Stimulated activated CD4-positive, alpha-beta T cell treated with anti-CD3 and anti-CD28 coated beads, Interleukin-15, amount 100 ng/mL, for 1 hour (primary cell): Measurements from ENCODE around the gene PTGDS.

Experiments
- DNase-seq, 2 donors: peaks; one replicate each; pipeline ENCODE4 v3.0.0-alpha.2; 2020; ENCODE audit warnings: low read depth in 1 of 2, low spot score in 1 of 2

The PTGDS gene

DNA sequence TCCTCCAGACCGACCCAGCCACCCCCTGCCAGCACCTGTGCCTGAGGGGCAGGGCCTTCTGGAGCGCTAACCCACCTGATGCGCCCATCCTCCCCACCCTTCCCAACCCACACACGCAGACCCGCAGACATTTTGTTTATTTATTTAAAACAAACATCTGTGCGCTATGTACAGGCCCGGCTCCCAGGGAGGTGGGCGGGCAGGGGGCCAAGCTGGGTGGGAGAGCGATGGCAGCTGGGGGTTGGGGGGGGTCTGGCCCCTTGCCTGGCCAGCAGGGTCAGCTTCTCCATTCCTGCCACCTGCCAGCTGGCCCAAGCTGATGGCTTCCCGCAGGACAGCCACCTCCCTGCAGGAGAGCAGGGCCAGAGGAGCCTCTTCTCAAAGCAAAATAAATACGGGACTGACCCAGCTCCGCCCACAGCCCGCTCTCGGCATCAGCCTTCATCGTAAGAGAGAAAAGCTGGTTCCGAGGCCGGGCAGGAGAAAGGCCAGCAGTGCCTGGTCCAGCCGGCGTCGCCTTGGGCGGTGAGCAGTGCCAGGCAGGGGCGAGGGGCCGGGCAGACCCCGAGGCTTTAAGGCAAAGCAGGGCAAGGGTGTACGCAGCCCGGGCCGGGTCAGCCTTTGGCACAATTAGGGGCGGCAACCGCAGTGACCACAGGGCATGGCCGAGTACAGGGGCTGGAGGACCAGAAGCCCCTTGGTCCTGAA lies 30.0 kb downstream of the PTGDS start:
- no peak for DNase-seq

DNA sequence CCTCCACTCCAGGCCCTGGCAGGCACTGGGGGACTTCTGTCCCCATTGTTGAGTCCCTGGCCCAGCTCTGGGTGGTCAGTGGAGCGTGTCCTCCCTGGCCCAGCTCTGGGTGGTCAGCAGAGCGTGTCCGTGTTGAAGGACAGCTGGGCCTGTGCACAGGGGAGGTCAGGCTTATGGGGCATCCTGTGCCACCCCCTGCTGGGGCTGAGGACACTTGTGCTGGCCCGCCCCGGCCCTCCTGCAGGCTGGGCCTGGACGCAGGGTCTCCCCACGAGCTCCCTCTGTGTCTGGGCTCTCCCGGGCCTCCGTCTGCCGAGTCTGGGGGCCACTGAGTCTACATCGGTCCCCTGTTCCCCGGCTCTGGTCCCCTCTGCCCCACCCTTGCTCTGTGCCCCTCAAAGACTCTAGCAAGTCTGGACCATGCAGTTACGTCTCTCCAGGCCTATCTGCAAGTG lies 30.5 kb downstream of the PTGDS start:
- DNase-seq: no peak

DNA sequence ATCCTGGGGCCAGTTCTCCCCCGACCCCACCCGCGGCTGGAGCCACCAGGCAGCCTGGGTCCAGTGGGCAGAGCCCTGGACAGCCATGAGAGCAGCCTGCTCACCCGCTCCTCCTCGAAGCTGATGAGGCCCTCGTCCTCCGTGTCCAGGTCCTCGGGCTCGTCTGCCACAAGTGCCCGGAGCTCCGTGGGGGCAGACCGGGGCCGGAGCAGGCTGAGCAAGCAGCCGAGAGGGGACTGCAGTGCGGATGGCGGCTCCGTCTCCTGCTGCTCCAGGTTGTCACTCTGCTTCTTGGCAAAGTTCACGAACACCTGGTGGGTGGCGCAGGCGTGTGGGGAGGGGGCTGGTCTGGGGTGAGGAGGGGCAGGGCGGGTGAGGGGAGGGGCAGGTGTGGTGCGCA lies 31.0 kb downstream of the PTGDS start:
- no peak for DNase-seq

DNA sequence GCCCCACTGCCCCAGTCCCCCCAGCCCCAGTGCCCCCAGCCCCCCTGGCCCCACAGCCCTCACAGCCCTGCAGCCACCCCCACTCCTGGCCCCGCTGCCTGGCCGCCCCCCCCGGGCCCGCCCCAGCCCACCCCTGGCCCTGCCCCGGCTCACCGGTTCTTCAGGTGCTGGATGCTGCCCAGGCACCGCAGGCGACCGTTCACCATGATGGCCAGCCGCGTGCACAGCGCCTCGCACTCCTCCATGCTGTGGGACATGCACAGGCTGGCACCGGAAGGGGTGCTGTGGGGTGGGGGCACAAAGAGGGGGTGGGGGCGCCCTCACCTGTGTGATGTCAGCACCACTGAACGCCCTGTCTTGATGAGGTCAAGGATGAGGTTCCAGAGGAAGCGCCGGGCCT lies 31.9 kb downstream of the PTGDS start:
- DNase-seq: no peak

DNA sequence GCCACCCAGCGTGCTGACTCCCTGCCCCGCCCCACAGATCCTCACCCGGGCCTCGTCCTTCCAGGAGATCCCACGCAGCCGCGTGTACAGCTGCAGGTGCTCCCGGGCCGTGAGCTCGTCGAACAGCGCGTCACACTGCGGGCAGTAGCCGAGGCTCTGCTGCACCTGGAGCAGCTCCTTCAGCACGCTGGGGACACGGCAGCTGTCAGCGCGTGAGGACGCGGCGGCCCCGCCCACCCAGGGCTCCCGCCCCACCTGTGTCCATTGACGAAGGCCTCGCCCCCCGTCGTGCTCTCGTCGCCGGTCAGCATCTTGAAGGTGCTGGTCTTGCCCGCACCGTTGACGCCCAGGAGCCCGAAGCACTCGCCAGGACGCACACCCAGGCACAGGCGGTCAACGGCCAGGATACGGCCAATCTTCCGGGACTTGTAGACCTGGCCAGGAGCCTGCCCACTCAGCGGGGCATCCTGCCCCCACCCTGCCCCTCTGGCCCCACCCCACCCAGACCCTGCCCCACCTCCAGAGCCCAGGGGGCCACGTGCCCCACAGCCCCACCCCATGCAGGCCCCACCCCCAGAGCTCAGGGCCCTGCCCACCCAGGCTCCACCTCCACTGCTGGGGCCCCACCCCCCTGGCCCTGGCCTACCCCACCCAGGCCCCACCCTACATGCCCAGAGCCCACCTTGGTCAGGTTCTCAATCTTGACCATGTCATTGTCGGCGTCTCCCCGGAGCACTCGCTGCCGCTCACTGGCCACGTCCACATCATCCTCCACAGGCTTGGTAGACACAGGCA lies 32.8 kb downstream of the PTGDS start:
- DNase-seq: no peak

DNA sequence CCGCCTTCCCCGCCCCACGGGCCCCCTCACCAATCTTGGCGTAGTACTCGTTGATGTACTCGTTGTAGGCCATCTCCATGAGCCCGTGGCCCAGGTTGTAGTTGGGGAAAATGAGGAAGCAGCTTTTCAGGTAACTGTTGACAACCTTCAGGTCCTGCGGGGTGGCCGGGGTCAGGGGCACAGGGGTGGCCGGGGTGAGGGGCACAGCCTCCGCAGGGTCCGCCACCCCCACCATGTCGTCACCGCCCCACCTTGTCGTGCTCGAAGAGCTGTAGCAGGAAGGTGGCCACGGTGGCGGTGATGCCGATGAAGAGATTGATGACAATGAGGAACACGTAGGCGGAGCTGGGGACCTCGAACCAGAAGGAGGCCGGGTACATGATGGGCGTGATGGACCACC lies 33.9 kb downstream of the PTGDS start:
- DNase-seq: no peak

DNA sequence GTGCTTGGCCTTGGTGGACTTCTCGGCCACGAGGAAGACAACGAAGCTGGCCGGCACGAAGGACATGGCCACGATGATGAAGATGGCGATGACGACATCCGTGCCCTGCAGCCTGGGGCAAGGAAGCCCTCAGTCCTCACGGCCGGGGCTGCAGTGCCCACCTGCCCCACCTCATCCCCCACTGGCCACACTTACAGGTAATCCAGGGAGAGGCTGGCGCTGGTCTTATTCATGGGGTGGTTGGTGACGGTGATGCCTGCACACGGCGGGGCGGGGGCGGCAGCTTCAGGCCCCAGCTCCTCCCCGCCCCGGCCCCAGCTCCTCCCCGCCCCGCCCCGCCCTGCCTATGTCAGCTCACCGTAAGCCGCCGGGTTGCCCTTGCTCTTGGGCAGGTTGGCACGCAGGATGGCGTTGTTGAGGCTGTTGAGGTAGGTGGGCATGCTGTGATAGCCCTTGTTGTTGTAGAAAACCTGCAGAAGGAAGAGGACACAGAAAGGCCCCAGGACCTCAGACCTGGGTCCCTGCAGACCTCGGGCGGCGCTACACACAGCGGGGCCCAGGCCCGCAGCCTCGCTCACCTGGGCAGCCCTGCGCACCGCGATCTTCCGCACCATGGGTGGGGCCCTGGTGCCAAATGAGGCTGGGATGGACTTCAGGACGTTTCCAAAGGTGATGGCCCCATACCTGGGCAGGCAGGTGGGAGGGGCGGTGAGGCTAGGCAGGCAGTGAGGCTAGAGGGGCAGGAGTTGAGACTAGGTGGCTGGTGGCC lies 34.8 kb downstream of the PTGDS start:
- DNase-seq: no peak

DNA sequence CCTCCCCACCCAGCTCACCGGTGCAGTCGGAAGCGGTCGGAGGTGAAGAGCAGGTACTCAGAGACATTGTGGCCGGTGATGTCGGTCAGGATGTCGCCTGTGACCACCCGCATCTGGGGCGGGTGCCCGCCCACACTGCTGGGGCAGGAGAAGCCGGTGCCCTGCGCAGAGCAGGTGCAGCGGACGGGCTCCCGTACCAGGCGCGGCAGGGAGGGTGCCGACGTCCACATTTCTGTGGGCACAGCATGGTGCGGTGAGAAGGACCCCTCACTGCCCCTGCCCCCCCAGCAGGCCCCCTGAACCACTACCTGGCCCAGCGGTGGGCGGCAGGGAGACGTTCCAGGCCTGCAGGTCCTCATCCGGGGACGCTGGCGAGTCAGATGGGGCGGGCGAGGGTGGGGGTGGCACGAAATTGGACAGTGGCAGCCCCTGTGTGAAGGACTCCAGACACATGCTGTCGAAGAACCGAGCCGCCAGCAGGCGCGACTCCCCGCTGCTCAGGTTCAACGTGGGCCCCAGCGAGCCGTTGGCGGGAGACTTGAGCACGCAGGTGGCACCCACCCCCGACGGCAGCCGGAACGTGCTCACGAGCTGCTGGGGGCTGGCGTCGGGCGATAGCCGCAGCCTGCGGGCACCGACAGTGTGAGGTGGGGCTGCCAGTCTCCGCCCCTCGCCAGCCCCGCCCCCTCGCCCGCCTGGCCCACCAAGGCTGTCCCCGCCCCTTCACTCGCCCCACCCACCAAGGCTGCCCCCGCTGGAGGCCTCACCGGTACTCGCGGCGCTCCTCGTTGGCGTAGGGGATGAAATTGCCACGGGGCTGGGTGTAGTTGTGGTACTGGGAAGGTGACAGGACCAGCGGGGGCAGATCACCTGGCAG lies 35.6 kb downstream of the PTGDS start:
- DNase-seq: no peak

DNA sequence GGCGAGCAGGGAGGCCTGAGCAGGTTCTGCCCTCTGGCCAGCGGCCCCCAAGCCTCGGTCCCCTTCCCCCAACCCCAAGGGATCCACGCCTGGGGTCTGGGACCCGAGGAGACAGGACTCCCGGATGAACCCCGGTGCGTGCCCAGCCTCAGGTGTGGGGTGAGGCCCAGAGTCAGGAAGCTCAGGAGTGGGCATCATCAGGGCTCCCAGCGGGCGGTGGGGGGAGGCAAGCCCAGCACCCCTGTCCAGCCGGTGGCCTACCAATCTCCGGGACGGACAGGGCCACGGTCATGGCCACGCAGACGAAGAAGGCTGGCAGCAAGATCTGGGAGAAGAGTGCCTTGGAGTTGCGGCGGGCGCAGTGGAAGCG lies 36.3 kb downstream of the PTGDS start:
- no peak for DNase-seq

DNA sequence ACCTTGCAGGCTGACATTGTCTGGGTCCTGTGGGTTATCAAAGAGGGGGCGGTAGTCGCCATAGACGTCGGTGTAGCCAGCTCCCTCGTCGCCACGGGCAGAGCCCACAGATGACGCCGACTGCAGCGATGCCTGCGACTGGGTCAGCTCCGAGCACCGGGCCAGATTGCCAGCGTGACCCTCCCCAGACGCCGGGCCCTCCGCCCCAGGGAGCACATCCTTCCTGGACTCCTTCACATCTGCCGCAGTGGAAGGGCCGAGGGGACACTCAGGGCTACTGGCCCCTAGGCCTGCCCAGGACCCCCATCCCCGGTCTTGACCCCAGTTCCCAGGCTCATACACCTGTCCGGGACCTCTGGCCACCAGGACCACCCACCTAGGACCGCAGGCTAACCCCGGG lies 36.9 kb downstream of the PTGDS start:
- DNase-seq: no peak

DNA sequence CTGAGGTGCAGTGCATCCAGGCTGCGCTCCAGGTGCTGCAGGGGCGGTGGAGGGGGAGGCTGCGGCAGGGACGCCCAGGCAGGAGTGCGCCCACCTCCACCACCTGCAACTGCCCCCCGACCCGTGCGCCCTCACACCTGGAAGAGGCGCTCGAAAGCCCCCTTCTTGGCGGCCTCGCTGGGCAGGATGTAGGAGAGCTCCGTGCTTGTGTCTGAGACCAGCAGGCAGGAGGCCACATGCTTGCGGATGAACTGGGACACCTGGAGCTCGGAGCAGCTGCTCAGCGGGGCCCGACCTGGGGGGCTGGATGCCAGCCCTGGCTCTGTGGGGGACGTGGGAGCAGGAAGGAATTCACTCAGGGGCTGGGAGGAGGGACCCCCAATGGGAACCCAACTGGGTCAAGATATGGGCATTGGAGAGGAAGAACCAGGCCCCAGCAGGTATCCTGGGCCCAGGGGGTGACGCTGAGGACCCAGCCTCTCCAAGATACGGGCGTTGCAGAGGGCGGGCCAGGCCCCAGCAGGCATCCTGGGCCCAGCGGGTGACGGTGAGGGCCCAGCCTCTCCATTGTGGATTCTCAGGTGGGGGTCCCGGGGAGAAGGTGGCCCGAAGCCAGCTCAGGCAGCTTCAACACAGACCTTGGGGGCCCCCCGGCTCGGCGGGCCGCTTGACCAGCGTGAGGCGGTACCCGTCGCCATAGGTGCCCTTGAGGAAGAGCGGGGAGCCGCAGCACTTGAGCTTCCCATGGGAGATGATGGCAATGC lies 37.7 kb downstream of the PTGDS start:
- no peak for DNase-seq

DNA sequence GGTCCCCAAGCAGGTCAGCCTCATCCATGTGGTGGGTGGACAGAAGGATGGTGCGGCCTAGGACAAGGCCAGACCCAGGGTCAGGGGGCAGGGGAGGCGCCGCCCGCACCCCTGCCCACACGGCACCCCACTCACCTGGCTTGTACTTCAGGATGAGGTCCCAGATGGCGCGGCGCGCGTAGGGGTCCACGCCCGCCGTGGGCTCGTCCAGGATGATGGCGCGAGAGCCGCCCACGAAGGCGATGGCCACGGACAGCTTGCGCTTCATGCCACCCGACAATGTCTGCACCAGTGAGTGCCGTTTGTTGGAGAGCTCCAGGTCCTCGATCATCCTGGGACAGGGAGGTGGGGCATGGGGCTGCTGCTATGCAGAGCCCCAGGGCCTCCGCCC lies 38.2 kb downstream of the PTGDS start:
- no peak for DNase-seq

DNA sequence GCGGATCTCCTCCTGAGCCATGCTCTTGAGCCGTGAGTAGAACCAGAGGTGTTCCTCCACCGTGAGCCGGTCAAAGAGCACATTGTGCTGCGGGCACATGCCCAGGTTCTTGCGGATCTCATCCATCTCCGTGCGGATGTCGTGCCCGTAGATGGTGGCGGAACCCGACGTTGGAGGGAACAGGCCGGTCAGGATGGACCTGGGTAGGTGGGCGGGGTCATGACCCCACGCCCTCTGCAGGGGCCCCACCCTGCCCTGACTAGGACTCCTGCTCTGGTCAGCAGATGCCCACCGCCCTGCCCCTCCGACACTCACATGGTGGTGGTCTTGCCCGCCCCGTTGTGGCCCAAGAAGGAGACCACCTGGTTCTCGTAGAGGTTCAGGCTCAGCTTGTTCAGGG lies 38.7 kb downstream of the PTGDS start:
- no peak for DNase-seq

DNA sequence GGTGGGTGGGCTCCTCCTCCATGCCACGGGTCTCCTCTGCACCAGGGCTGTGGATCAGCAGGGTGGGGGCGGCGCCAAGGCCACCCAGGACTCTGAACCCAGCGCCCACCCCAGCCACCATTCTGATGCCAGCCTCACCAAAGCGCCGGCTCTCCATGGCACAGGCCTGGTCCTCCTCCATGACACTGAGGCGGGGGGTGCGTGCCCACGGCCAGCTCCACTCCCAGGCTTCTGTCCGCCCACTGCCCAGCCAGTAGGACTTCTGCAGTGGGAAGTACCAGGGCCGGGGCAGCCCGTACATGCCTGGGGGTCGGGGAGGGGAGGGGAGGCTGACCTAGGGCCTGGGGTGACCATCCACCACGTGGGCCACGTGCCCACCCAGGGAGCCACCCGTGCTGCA lies 39.1 kb downstream of the PTGDS start:
- DNase-seq: no peak

DNA sequence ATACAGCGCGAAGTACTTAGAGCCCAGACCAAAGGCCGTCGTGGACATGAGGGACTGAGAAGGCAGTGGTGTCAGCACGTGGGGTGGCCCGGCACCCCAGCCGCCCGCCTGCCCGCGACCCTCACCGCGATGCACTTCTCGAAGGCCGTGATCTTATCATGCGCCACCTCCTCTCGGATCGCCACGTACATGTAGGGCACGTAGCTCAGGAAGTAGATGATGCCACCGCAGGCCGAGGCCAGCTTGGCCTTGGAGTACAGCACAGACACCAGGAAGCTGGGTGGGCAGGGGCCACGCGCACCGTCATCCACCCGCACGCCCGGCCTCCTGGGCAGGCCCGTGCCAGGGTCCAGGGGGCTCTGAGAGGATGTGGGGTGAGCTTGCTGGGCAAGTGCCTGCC lies 39.8 kb downstream of the PTGDS start:
- DNase-seq: no peak

DNA sequence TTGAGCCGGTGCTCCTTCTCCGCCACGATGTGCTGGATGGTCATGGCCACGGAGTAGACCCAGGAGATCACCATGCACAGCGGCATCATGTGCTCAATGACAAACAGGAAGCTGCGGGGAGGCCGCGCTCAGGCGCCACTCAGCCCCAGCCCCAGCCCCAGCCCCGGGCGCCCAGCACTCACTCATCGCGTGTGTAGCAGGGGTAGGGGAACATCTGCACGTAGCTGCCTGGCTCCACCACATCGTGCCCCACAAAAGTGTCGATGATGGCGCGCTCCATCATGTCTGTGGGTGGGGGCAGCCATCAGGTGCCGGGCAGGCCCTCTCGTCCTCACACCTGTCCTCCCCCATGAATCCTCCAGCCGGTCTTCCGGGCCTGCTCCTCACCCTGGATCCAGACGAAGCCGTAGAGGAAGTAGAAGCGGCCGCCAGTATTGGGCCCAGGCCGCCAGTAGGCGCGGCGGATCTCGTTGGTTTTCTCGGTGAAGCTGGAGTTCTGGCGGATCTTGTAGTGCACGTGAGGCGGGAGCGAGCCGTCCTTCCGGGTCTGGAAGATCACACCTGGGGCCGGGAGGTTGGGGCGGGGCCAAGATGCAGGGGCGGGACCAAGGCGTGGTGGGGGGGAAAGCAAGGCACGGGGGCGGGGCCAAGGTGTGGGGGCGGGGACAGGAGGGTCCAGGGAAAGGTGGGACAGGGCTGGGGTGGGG lies 40.6 kb downstream of the PTGDS start:
- DNase-seq: no peak

DNA sequence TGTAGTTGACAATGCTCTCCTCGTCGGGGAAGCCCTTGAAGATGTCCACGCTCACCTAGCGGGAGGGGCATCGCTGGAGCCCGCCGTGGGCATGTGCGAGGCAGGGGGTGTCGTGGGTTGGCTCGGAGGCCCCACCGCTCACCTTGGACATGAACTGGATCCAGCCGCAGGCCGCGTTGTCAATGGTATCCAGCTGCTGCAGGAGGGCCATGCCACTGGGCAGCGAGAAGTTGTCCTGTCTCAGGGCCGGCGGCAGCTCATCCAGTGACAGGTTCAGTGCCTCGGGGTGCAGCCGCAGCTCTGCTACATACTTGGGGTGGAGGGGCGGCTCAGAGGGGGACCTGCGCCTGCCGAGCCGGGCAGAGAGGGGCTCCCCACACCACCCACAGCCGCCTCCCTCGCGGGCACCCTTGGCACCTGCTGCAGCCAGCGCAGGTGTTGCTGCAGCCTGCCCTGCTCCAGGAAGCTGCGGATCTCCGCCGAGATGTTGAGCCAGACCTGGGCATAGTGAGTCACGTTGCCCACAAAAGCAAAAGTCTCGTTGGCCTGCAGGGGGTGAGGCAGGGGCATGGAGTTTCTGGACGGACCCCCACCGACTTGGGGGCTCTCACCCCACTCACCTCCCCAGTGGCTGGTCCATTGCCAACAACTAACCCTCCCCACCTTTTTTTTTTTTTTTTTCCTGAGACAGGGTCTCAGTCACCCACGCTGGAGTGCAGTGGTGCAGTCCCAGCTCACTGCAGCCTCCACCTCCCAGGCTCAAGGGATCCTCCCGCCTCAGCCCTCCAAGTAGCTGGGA lies 41.7 kb downstream of the PTGDS start:
- no peak for DNase-seq

DNA sequence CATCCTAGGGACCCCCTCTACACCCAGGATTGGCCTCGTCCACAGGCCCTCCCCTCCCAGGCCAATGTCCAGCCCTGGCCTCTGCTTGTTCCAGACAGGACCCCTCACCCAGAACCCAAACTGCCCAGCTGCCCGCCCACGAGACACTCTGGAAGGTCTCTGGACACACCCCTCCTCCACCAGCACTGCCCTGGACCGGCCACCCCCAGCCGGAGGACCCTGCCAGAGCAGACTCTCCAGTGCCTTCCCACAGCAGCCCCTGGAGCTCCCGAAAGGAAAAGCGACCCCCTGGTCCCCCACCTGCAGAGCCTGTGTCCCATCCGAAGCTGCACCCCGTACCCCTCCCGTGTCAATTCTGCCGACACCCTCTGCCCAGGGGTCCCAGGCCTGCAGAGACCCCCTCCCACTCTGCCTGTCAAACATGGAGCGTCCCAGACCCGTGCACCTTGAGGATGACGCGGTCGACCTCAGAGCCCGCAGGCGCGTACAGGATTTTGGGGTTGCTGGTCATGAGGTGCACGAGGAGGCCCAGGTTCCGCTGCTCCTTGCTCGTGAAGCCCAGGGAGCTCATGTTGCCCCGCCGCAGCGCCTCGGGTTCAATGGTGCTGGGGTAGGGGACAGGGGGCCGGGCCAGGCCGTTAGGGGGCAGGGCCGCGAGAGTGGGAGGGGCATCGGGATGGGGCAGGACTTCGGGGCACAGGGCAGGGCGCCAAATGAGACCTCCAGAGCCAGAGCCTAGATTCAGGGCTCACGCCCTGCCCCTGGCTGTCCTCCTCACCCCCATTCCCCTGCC lies 42.8 kb downstream of the PTGDS start:
- no peak for DNase-seq
